HG02840 (cell line): ENCODE data around the gene KCNJ11.
A peak's percentile ranks its signal among the peaks of the same experiment; 100 is the strongest.
"Not testable (repeated sequence)": the region's sequence is repeated elsewhere in the genome, so short reads cannot be mapped to it uniquely, and the experiment has no call there.

ENCODE experiments used
- ATAC-seq: cut with Tn5 transposase; IDR thresholded peaks from one replicate; pipeline ENCODE4 v1.9.1; 2021; ENCODE audit warnings: mild to moderate bottlenecking, moderate library complexity, moderate number of reproducible peaks; ENCODE audit not compliant: unreplicated experiment, low FRiP score

KCNJ11 gene

DNA sequence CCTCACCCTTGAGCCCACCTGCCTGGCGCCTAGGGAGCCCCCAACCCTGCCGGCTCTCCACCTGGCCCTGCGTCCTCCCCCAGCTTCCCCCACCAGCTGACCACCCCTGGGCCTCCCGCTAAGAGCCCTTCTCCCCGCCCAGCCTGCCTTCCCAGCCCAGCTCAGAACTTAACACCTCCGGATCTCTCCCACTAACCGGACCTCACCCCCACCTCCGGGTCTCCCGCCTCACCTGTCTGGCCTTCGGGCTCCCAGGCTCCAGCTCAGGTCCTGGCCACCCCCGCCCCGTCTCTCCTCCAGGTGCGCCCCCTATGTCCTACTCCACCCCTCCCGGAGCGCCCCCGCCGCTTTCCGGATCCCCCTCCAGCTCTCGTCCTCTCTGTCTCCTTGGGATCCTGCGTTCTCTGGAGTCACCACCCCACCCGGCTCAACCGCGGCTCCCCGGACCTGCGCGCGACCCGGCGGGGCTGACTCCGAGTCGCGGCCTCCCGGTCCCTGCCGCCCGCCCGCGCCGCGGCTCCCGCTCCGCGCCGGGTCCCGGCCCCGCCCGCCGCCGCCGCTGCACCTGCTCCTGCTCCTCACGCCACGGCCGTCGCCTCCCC is at the start of gene KCNJ11:
TSS of gene KCNJ11 (minus strand) at position 51 of the 602 bp plus-strand sequence. CDS start 568 bp downstream, outside the sequence.
- peak; percentile 25 for ATAC-seq

DNA sequence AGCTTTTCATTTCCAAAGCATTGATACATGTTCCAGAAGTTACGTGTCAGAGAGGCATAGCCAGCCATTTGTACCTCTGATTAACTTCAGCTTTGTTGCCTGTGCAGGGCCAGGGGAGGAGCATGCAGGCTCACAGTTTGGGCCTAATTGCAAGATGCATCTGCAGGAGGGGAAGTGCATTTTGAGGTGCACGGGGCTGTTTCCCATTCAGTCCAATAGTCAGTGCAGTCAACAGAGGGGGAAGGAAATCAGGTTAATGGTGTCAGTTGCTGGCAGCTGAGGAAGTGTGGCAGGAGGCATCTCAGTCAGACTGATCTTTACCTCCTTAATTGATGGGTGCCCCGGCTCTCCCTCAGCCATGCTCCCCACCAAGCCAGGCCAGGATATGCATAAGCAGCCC is 48.9 kb upstream of the KCNJ11 start:
- no peak for ATAC-seq

DNA sequence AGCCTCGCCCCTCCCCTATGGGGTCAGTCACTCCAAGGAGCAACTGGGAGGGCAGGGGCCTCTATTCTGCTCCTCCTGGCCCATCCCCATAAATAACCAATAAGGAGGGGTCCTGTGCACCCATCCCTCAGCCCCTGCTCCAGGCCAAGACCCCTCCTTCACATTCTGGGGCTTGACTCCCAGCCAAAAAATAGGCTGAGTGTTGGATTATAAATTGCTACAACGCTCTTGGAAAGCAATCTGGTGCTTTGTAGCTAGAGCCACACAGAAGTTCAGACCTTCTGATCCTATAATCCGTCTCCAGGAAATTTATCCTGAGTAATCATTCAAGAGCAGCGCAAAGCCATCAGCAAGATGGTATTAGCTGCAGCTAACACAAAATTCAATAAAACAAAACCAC is 45.6 kb upstream of the KCNJ11 start:
- ATAC-seq, result no peak

DNA sequence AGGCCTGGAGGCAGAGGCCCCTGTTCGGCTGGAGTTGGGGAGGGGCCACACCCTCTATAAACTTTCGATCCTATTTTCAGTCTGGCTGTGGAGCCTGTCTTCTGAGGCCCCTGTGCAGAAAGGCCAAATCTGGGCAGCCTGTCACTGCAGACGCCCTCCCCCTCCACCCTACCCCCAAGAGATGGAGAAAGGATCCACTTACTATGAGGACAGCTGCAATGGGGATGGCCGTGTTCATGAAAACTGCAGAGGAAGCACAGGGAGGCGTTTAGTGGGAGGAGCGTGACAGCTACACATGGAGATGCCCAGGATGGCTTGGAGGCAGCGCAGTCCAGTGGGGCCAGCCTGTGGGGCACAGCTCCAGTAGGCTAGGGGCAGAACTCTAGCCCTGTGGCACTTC is 43.5 kb upstream of the KCNJ11 start:
- no peak for ATAC-seq

DNA sequence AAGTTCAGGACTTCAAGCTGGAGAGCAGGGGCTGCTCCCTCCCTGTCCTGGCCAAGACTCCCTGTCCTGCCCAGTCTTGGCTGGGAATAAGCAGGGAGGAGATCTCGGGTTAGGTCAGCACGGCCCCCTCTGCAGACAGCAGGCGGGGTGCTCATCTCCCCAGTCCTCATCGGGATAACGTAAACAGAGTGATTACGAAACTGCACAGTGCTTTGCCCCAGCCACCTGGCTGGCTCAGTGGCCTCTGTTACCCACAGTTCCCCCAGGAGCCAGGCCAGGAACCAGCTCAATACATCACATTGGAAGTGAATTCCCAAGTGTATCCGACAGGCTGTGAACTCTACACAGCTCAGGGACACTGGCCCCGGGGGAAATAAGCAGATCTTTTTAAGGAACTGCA is 42.7 kb upstream of the KCNJ11 start:
- ATAC-seq, result no peak

DNA sequence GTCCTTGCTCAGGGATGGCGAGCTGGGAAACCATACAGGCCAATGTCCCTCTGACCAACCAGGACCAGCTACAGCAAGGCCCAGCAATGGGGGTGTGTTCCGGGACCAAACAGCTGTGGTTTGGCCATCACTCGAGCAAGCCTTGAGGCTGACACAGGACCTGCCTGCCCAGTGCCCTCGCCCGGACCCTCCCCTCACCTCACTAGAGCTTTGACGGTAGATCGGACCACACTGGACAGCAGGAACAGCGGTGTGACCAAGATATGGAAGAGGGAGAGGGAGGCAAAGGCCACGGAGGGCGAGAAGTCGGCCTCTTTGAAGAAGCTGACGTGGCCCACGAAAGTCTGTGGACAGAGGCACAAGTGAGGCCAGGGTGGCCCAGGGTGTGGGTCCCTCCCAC is 42.2 kb upstream of the KCNJ11 start:
- ATAC-seq, result no peak

DNA sequence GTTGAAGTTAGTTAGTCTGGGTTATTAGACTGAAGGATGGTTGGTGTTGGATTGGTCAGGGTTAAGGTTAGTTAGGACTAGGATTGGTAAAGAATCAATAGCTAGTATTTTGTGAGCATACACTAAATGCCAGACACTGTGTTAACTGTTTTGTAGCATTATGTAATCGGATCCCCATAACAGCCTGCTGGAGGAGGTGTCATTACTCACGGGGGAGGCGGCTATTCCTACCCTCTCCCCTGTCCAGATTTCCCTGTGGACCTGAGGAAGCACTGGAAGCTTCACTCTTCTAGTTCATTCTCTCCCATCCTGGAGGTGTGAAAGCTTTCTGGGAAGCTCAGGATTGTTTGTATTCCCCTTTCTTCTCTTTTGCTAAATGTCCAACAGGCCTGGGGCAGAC is 40.5 kb upstream of the KCNJ11 start:
- no peak for ATAC-seq

DNA sequence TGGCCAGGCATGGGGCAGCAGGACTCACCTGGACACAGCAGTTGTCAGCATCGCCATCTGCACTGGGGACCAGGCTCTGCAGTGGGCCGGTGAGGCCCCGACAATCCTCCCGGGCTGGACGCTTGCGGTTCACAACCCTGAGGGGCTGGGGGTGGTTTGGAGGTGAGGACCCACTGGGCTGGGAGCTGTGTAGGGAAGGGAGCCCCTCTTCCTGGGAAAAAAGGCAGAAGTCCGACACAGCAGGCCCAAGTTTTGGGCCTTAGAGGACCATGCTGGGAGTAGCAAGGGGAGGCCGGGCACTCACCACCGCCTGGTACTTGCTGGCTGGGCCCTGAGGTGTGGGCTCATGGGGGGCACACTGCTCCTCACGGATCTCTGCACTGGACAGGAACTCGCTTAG is 39.8 kb upstream of the KCNJ11 start:
- no peak for ATAC-seq

DNA sequence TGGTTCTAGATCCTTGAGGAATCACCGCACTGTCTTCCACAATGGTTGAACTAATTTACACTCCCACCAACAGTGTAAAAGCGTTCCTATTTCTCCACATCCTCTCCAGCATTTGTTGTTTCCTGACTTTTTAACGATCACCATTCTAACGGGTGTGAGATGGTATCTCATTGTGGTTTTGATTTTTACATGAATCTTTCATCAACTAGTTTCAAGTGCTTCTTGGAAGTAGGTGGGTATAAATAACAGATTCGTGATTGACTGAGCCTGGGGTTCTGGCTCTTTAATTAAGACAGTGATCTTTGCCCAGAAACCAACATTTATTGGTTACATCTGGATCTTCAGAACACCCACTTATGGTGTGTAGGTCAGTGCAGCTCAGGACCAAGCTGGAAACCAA is 37.8 kb upstream of the KCNJ11 start:
- not testable (repeated sequence) for ATAC-seq

DNA sequence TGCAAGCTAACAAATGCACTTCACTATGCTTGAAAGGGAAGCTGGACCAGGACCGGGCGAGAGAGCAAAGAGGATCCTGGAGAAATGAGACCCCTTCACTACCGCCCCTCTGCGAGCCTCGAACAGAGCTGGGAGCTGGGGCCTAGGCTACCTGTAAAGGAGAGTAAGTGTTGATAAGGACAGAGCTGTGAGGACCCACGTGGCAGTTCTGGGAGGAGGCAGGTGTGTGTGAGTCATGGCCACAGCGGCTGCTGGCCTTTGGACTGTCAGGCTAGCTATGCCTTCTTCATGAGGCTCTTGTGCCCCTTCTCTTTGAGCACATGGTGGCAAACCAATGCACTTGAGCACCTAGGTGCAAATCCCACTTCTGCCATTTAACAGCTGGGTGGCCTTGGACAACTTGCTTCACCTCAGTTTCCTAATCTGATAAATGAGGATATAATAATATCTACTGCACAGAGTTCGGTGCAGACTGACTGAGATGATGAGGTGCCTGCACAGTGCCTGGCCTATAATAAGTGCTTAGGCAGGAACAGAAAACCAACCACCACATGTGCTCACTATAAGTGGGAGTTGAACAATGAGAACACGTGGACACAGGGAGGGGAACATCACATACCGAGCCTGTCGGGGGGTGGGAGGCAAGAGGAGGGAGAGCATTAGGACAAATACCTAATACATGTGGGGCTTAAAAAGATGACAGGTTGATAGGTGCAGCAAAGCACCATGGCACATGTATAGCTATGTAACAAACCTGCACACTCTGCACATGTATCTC is 35.3 kb upstream of the KCNJ11 start:
- ATAC-seq, result no peak

DNA sequence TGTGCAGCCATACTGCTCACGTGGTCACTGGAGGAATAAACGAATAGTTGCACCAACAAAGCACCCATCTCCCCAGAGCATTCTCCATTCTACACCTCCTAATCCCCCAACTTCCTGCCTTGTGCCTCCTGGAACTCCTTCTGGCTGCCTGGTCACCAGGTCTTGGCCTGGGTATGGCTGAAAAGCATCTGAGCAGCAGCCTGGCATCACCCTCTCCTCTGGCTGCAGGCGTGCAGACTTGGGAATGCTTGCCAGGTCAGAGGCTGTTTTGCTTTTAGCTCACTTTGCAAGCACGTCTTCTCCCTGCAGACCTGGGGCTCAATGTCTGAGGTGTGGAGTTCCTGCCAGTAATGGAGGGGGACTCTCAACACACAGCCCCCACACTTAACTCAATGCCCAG is 33.3 kb upstream of the KCNJ11 start:
- no peak for ATAC-seq

DNA sequence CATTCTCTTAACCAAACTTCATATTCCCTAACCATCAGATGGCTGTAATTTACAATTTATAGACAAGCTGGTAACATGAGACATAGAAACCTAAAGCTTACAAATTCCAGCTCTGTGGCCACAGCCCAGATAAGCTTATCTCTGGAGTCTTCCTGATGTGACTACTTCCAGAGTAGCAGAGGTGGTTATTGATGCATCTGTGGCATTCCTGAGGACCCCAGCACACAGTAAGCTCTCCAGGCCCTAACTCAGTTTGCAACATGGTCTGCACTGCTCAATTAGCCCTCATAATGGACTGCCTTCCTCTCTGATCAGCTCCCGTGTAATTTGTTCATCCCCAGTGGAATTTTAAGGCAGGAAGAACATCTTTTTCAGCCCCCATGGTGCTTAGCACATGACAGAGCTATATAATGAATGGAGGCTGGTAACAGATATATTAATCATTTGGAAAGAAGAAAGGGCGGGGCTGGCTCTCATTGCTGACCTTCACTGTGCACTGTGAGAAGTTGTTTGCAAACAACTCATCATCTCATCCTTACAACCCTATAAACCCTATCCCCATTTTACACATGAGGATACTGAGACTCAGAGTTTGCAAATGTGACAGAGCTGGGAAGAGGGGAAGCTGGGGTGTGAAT is 30.1 kb upstream of the KCNJ11 start:
- ATAC-seq, result no peak

DNA sequence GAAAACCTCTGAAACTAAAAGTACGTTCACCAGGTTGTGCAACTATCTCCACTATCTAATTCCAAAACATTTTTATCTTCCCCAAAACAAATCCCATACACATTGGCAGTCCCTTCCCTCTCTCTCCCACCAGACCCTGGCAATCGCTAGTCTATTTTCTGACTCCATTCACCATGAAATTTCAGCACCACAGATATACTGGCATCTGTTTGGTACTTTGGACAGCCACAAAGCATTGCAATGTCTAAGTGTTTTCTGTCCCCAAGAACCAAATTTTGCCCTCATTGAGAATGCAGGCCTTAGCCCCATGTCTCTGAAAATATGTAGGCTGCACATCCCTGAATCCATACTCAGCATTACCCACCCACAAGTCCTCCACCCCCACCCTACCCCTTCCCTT is 28.0 kb upstream of the KCNJ11 start:
- no peak for ATAC-seq

DNA sequence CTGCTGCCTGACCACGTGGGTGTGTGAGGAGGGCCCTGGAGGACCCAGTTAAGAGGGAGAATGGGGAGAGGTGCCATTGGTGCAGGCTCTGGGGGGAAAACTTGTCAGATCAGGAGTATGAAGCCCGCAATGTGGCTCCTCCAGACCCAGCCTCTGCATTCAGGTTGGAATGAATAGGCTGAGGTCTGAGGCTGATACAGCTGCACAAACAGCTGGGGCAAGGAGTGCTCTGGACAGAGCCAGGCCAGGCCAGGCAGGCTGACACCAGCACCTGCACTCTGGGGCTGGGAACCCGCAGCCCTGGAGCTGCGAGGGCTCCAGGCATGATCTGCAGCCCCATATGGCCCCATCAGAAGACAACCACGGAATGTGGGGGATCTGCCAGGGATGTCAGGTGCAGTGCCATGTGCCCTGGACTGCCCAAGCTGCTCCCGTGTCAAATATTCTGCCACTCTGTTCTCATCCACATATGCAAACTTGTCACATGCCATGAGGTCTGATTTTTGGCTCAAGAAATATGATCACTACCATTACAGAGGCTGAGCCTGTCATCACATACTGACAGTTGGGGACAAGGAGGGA is 27.2 kb upstream of the KCNJ11 start:
- ATAC-seq, result no peak

DNA sequence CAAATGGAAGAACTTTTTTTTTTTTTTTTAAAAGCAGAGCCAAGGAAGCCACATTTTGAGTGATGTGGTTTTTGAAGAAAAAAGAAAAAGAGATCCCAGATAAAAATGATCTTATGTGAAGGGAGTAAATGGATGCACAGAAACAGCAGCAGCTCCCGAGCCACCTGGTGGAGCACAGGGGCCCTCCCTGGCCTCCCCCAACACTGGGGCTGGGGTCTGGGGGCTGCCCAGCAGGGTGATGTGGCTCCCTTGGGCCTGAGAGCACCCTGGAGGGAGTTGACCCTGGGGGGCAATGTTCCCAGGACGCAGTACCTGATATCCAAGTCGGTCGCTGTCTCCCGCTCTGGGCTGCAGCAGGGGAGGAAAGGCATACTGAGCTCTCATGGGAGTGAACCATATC is 26.5 kb upstream of the KCNJ11 start:
- no peak for ATAC-seq

DNA sequence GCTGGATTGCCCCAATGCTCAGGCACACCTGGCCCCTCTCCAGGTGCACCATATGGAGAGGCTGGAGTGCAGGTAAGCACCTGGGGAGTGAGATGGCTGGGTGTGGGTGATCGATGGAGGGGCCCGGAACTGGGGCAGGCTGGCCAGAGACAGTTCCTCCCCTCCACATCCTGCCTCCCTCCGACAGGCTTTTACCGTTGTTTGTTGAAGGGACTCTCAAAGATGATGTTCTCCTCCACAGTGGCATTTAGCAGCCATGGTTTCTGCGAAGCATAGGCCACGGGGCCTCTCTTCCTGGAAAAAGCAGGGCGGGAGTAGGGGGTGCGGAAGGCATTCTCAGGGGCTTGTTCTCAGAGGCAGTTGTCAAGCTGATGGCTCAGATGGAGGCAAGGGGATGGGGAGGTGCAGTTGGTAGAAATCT is 25.9 kb upstream of the KCNJ11 start:
- ATAC-seq, result no peak

DNA sequence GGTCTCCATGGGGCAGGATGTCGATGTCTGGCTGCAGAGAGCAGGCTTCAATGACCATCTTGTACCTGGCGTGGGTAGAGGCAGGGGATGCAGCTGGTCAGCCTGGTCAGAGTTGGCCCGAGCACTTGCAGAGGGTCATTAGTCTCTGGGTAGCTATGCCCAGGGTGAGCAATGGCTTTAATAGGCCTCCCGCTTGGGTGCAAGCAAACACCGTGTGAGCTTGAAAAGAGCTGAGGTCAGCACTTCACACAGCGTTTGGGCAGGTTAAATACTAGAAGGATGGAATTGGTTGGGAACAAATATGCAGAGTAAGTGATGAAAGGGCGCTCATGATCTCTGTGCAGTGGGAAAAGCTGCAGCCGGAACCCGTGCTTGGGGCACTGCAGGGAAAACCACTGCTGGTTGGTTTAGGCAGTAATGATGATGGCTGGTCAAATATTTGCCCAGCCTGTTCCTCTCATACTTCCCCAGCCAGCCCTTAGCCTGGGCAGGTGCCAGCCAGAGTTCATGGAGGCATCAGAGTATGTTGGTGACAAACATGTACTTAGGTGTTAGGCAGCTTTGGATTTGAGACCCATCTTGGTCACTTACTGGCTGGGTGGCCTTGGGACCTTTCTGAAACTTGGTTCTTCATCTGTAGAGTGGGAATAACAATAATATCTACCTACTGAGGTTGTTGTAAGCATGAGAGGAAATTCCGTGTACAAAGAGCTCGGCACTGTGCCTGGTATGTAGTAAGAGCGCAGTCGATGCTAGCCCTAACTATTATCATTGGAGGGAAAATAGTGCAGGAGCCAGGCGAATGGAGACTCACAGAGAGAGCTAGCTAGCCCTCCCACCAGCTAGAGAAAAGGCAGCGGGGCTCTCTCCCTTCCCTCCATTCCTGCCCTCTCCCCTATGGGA is 25.2 kb upstream of the KCNJ11 start:
- ATAC-seq, result no peak

DNA sequence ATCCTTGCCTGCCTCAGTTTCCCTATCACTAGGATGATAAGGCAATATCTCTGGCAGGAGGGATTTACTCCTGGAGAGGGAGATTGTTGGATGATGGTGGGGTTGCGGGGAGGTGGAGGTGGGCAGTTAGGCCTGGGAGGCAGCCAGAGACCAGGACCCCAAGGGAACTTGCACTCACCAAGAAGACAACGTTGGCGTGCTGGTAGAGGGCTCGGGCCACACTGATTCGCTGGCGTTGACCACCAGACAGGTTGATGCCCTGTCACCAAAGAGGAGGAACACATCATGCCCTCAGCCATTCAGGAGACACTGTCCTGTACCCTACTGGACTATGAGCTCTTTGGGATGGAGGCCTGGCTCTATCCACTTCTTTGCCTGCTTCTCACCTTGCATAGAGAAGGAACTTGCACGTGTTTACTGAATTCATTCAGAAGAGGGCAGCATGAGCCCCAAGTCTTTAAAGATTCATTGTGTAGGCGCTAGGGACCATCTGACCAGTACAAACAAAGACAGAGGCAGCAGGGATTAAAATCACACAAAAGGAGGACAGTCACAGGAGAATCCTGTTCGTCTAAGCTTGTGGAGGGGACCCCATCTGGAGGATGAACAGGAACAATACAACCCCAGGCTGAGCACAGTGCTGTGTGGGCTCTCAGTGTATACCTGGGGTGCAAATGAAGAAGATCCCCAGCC is 24.2 kb upstream of the KCNJ11 start:
- no peak for ATAC-seq

DNA sequence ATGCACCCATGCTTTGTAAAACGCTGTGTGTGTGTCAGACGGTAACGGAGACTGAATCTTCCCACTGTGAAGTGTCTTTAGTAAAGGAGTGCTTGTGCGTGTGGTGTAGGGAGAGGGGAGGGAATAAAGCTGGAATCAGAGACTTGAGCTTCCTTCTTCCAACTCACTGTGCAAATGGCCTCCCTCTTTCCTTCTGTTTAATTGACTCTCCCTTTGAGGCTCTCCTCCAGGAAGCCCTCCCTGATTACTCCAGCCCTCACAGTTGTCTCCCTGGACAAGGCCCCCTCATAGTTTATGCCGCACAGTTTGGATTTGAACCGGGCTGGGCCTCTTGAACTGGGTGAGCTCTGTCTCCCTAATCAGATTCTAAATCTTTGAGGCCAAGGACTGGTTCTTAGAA is 23.0 kb upstream of the KCNJ11 start:
- ATAC-seq, result no peak
